ENCODE measurements around the gene TRIM47. TPM values are rescaled to one million over a fixed set of nuclear protein-coding genes. Genes with fewer than 3 reads are reported as not detected.

Gene TRIM47
- total and polyA plus RNA-seq, 2 of the 13 experiments (the other 11 are each of a cell fraction or from before 2014, with no cell fraction given), result 33.5 to 82.0 TPM

- no peak for TF ChIP-seq ZNF609 (CRISPR knock-in tag; IDR thresholded peaks at IDR 0.05; ENCODE audit: borderline replicate concordance)
- no peak; the same call in 1 of the 2 replicates for TF ChIP-seq ZNF367 (CRISPR knock-in tag; IDR thresholded peaks at IDR 0.05; ENCODE audit: borderline replicate concordance)
- TF ChIP-seq HNF4G (IDR thresholded peaks at IDR 0.05; ENCODE audit: borderline replicate concordance, low read depth, low read length), result no peak
- no peak for TF ChIP-seq HNF4G (CRISPR knock-in tag; IDR thresholded peaks at IDR 0.05; ENCODE audit: borderline replicate concordance, low read depth)
- no peak for TF ChIP-seq PCBP2 (optimal IDR thresholded peaks at IDR 0.05; ENCODE audit: low read depth, low read length, poor library complexity, severe bottlenecking)
- TF ChIP-seq ZNF841 (CRISPR knock-in tag; IDR thresholded peaks at IDR 0.05; ENCODE audit: borderline replicate concordance), result 0 out of 2 replicates have a peak, but pooled peaks have one; percentile 73
- peak; percentile 7; the same call in 1 of the 2 replicates for TF ChIP-seq ZNF549 (CRISPR knock-in tag; IDR thresholded peaks at IDR 0.05)
- peak; percentile 60; the same call in 1 of the 2 replicates for TF ChIP-seq ZNF235 (CRISPR knock-in tag; IDR thresholded peaks at IDR 0.05; ENCODE audit: borderline replicate concordance)
- TF ChIP-seq FOXA1 (IDR thresholded peaks at IDR 0.05), result no peak
- no peak for TF ChIP-seq FOXA1 (CRISPR knock-in tag; IDR thresholded peaks at IDR 0.05)
- TF ChIP-seq NFIB (CRISPR knock-in tag; IDR thresholded peaks at IDR 0.05; ENCODE audit: borderline replicate concordance), result 0 out of 2 replicates have a peak, but pooled peaks have one; percentile 11
- TF ChIP-seq ZNF766 (CRISPR knock-in tag; IDR thresholded peaks at IDR 0.05; ENCODE audit: borderline replicate concordance), result no peak
- TF ChIP-seq, protein P1, sequence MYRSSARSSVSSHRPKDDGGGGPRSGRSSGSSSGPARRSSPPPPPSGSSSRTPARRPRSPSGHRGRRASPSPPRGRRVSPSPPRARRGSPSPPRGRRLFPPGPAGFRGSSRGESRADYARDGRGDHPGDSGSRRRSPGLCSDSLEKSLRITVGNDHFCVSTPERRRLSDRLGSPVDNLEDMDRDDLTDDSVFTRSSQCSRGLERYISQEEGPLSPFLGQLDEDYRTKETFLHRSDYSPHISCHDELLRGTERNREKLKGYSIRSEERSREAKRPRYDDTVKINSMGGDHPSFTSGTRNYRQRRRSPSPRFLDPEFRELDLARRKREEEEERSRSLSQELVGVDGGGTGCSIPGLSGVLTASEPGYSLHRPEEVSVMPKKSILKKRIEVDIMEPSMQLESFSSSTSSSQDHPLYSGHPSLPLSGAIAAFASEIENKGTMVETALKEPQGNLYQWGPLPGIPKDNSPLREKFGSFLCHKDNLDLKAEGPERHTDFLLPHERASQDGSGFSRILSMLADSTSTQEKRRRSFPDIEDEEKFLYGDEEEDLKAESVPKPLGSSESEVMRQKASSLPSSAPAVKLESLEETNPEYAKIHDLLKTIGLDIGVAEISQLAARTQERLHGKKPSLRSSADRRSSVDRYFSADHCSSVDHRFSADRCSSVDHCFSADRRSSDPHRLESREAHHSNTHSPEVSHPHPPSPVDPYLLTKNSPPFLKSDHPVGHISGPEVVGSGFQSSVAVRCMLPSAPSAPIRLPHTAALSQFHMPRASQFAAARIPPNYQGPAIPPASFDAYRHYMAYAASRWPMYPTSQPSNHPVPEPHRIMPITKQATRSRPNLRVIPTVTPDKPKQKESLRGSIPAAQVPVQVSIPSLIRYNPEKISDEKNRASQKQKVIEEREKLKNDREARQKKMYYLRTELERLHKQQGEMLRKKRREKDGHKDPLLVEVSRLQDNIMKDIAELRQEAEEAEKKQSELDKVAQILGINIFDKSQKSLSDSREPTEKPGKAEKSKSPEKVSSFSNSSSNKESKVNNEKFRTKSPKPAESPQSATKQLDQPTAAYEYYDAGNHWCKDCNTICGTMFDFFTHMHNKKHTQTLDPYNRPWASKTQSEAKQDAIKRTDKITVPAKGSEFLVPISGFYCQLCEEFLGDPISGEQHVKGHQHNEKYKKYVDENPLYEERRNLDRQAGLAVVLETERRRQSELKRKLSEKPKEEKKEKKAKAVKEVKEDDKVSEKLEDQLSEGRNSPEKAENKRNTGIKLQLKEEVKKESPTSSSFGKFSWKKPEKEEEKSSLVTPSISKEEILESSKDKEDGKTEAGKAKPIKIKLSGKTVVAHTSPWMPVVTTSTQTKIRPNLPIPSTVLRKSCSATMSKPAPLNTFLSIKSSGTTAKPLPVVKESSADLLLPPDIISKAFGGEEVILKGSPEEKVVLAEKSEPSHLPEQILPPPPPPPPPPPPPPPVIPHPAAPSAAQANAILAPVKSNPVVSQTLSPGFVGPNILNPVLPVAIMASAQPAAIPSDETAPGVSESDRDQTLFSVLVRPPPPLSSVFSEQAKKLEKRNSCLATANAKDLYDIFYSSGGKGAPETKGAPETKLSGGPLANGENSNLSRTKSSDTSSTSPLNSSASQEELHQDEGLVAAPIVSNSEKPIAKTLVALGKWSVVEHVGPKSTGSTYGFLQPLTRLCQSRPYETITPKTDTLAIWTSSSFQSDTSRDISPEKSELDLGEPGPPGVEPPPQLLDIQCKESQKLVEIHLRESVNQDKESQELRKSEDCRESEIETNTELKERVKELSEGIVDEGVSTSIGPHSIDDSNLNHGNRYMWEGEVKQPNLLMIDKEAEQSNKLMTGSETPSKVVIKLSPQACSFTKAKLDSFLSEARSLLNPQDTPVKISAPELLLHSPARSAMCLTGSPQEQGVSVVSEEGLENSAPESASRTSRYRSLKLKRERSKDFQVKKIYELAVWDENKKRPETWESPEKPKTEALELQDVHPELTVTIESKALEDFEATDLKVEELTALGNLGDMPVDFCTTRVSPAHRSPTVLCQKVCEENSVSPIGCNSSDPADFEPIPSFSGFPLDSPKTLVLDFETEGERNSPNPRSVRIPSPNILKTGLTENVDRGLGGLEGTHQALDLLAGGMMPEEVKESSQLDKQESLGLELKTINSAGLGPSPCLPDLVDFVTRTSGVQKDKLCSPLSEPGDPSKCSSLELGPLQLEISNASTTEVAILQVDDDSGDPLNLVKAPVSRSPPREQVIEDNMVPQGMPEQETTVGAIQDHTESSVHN (CRISPR knock-in tag; IDR thresholded peaks at IDR 0.05), result no peak; the same call in 1 of the 2 replicates
- no peak for TF ChIP-seq U2AF1 (optimal IDR thresholded peaks at IDR 0.05; ENCODE audit: low read depth, low read length)
- TF ChIP-seq GTF3A (CRISPR knock-in tag; conservative IDR thresholded peaks at IDR 0.05), result no peak; the same call in 1 of the 2 replicates
Measured at GRCh38 chr17:75876938-75877751, 1.2 kb downstream of the TRIM47 start (continued).

All from HepG2 (cell line).